Mononuclear cell (primary cell): Measurements from ENCODE around the gene FGGY. TPM values are rescaled to one million over a fixed set of nuclear protein-coding genes. Genes with fewer than 3 reads are reported as not detected.

Source experiments
- H3K27me3 ChIP-seq: 2 replicates; pipeline ENCODE4 v1.6.0; 2011; ENCODE audit warnings: low read length, control low read depth; ENCODE audit not compliant: insufficient read depth
- H3K4me1 ChIP-seq: 2 replicates; pipeline ENCODE4 v1.5.1; 2011; ENCODE audit warnings: mild to moderate bottlenecking, low read length, control low read depth; ENCODE audit not compliant: insufficient read depth
- H3K4me3 ChIP-seq: 2 replicates; pipeline ENCODE4 v1.5.1; 2011; ENCODE audit warnings: mild to moderate bottlenecking, low read length, moderate library complexity
- H3K9me3 ChIP-seq: 2 replicates; pipeline ENCODE4 v1.5.1; 2011; ENCODE audit warnings: low read depth, mild to moderate bottlenecking, control low read depth, low read length
- total RNA-seq: library from RNA; depleted of rRNA; stranded (reverse); fragments of >200 nt; gene quantifications from one replicate; pipeline ENCODE4 v1.2.3, GENCODE V29; 2012

Gene FGGY
- total RNA-seq, 1 donor: 15.2 TPM

DNA sequence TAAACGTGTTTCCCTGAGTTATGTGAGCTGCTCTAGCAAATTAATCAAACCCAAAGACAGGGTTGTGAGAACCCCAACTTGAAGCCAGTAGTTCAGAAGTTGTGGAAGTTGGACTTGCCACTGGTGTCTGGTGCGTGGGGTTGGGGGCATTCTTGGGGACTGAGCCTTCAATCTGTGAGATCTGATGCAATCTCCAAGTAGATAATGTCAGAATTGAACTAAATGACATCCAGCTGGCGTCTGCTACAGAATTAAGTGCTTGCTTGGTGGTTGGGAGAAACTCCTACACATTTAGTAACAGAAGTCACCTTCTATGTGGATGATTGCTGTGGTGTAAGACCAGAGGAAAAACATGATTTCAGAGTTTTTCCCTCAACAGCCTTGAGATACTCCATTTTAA is 207.4 kb downstream of the FGGY start:
- Histone ChIP-seq H3K9me3 (no peaks in the 10 kb centered on the region), H3K27me3 (no peaks in the 10 kb centered on the region), H3K4me1 (peaks cover 20% of the 10 kb centered on the region), H3K4me3 (no peak overlapping the region)

DNA sequence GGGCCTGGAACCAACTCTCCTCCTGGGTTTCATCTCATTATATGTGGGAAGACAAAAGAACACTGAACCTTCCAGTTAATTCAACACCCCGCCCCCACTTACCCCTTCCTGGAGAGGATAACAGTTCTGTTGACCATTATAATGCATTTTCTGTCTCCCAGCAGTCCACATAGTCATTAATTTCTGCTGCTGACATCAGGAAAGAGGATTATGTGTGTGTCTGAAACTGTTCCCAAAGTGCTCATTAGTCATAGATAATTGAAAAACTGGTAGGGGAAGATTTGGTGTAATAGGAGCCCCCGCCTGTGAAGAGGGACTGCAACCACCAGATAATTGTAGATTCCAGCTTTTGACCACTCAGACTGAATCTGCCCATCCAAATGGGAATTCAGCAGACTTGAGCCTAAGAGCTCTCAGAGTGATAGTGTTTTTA is 208.7 kb downstream of the FGGY start:
- Histone ChIP-seq H3K27me3 (no peaks in the 10 kb centered on the region), H3K9me3 (no peaks in the 10 kb centered on the region), H3K4me1 (peaks cover 20% of the 10 kb centered on the region), H3K4me3 (no peak overlapping the region)

GRCh38 chr1:59506952-59507351 is 210.1 kb downstream of the FGGY start:
- no peaks in the 10 kb centered on the region for H3K9me3 ChIP-seq
- peaks cover 15% of the 10 kb centered on the region for H3K4me1 ChIP-seq
- H3K27me3 ChIP-seq: no peaks in the 10 kb centered on the region
- H3K4me3 ChIP-seq: no peak overlapping the region

DNA sequence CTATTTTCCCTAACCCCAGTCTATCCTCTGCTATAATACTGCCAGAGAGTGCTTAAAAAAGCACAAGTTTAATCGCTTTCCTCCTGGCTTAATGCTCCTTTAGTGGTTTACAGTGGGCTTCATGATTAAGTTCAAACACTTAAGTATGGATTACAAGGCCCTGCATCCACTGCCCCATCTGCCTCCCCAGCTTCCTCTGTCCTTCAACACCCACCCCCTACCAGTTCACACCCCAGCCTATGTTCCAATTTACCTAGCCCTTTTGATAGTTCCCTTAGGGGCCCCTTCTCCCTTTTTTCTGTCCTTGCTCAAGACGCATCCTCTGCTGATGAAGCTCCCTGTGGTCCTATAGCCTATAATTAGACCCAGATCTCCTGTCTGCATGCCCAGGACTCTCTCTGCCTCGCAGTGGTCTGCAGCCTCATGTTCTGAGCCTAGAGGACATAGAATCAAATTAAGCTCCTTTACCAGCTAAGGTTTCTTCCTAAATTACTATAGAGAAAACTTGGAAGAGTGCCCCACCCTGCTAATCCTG is 212.5 kb downstream of the FGGY start:
- Histone ChIP-seq H3K4me3 (no peak overlapping the region), H3K9me3 (no peaks in the 10 kb centered on the region), H3K27me3 (no peaks in the 10 kb centered on the region), H3K4me1 (peaks cover 15% of the 10 kb centered on the region)

GRCh38 chr1:59510249-59510648 is 213.4 kb downstream of the FGGY start:
- no peaks in the 10 kb centered on the region for H3K27me3 ChIP-seq
- no peaks in the 10 kb centered on the region for H3K9me3 ChIP-seq
- H3K4me3 ChIP-seq: no peak overlapping the region
- peaks cover 15% of the 10 kb centered on the region for H3K4me1 ChIP-seq

DNA sequence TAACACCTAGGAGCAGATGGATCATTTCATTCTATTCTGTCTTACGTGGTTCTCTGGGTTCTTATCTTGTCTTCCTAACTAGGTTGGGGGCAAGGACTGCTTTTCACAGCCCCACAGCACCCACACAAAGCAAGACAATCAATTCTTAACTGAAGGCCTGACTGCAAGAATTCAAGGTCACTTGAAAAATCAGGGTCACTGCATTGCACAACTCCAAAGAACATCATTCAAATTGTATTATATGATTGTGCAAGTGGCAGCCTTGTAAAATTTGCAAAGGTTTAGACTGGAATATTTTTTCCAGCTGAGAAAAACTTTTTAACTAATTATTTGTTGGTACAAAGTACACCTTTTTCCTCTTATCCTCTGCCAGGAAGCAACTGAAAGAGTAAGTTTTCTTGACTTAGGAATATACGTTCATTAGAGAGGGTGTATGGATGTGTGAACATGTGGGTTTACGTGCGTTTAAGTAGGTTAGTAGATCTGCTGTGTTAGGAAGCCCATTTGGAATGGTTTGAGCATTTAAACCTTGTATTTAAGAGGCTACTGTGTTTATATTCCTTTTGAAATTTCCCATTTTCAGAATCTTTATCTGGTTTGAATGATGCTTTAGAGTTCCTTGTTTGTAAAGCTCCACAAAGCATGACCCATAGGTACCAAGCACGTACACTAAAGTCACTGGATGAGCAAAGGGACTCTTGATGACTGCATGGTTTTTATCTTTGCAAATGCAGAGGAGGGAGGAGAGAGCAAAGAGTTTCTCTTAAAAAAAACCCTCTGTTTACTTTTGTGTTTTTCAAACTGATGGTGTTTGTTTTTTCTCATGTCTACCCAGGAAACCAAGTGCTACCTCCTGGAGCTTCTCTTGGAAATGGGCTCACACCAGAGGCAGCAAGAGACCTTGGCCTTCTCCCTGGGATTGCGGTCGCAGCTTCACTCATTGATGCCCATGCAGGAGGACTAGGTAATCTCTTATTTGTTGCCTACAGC is 214.9 kb downstream of the FGGY start:
- H3K4me3 ChIP-seq: no peak overlapping the region

DNA sequence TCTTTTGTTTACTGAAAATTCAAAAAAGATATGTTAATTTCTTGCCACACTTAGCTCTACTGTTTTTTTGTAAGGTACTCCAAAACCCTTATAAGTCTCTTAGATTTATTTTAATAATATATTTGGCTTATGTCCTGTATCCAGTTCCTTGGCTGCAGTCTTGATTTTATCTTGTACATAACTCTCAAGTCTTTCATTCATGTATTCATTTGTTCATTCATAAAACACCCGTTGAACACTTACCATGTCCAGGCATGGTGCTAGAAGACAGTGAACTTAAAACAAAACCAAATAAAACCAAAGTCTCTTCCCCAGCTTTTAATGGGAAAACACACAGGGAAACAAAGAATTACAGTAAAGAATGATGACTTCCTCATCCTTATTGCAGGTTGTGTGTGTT is 215.8 kb downstream of the FGGY start:
- H3K27me3 ChIP-seq: no peaks in the 10 kb centered on the region
- H3K9me3 ChIP-seq: no peaks in the 10 kb centered on the region
- H3K4me1 ChIP-seq: peaks cover 4% of the 10 kb centered on the region
- no peak overlapping the region for H3K4me3 ChIP-seq

More for the DNA sequence above, 214.9 kb downstream of the FGGY start:
- Histone ChIP-seq H3K9me3 (no peaks in the 10 kb centered on the region), H3K4me1 (peaks cover 12% of the 10 kb centered on the region), H3K27me3 (no peaks in the 10 kb centered on the region)

DNA sequence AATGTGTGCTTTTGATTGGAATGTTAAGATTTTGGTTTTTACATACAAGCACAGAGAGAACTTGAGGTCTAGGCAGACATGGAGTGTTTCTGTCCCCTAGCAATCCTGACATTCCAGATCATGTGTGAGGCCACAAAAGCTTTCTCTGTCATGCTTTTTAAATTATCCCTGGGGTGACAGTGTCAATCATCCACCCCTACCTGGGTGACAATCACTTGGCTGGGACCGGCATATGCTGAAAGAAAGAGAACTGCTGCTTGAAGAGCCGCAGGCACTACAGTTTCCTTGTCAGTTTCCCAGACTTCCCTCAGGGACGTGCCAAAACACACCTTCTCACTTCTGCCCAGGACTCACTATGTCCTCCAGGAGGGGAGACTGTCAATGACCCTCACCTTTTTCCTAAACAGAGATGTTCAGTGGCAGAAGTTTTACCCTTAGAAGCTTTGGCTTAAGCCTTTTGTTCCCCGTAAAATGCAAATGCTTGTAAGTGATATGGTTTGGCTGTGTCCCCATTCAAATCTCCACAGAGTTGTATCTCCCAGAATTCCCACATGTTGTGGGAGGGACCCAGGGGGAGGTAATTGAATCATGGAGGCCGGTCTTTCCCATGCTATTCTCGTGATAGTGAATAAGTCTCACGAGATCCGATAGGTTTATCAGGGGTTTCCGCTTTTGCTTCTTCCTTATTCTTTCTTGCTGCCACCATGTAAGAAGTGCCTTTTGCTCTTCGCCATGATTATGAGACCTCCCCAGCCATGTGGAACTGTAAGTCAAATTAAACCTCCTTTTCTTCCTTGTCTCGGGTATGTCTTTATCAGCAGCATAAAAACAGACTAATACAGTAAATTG is 217.4 kb downstream of the FGGY start:
- Histone ChIP-seq H3K27me3 (no peaks in the 10 kb centered on the region), H3K4me3 (no peak overlapping the region), H3K4me1 (no peaks in the 10 kb centered on the region), H3K9me3 (no peaks in the 10 kb centered on the region)

DNA sequence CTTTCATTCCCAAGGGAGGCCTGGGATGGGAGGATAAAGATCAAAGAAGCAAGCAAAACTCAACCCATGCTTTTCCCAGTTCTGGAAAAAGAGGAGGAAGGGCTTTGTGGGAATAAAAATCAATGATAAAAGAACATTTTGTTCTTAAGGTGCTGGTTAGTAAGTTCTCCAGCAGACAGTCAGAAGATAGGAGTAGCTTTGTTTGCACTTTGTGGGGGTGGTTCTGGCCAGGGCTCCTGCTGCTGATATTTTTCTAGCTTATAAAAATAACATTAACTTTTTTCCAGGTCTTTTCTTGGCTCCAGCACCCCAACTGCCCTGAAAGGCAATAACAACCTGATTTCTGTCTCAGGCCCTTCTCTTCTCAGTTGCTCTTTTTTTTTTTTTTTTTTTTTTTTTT is 220.0 kb downstream of the FGGY start:
- Histone ChIP-seq H3K4me1 (no peaks in the 10 kb centered on the region), H3K4me3 (no peak overlapping the region), H3K9me3 (no peaks in the 10 kb centered on the region), H3K27me3 (no peaks in the 10 kb centered on the region)

DNA sequence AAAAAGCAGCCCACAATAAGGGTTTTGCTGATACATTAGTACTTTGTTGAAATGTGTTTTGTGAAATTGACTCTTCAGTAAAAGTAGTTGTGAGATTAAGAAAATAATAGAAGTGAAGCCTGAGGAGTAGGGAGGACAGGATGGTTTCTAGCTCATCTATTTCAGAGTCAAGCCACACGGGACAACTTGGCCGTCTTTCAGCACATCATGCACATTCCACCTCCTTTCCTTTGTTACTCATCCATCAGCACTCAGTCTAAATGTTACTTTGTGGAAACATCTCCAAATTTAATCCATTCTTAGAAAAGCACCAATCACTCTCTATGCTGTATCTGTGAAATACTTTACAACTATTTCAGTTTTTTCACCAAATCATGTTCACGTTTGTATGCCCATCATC is 223.3 kb downstream of the FGGY start:
- no peaks in the 10 kb centered on the region for H3K27me3 ChIP-seq
- H3K4me1 ChIP-seq: no peaks in the 10 kb centered on the region
- no peaks in the 10 kb centered on the region for H3K9me3 ChIP-seq
- no peak overlapping the region for H3K4me3 ChIP-seq

DNA sequence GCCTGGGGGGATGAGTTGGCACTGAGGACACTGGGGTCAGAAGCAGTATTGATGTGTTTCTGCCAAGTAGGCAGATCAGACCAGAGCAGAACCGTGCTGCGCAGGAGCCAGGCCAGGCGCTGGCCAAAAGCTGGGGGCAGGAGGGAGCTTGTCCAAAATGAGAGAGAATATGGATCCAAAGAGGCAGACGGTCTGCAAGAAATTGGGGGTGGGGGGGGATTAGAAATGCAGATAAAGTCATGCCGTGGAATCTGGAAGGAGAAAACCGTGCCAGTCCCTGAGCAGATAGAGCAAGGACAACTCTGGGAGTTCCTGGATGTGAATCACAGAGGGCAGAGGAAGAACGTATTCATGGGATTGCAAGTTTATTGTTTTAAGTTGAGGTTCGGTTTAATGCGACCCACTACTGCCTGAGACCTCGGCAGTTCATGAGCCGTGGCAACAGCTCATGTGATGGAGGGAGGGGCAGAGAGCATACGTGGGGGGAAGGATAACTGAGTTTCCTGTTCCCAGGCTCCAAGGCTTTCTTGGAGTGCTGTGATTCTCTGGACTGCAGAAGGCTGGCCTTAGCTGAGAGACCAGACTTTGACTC is 224.0 kb downstream of the FGGY start:
- H3K27me3 ChIP-seq: no peaks in the 10 kb centered on the region
- H3K4me1 ChIP-seq: no peaks in the 10 kb centered on the region
- no peak overlapping the region for H3K4me3 ChIP-seq
- no peaks in the 10 kb centered on the region for H3K9me3 ChIP-seq

- H3K9me3 ChIP-seq: no peaks in the 10 kb centered on the region
- no peaks in the 10 kb centered on the region for H3K27me3 ChIP-seq
- H3K4me1 ChIP-seq: no peaks in the 10 kb centered on the region
- H3K4me3 ChIP-seq: no peak overlapping the region
These were observed 224.6 kb downstream of the FGGY start for GRCh38 chr1:59521456-59521855.

- Histone ChIP-seq H3K27me3 (no peaks in the 10 kb centered on the region), H3K9me3 (no peaks in the 10 kb centered on the region), H3K4me3 (no peak overlapping the region), H3K4me1 (no peaks in the 10 kb centered on the region)
These were observed 226.1 kb downstream of the FGGY start for GRCh38 chr1:59522925-59523505.

- Histone ChIP-seq H3K4me3 (no peak overlapping the region), H3K9me3 (no peaks in the 10 kb centered on the region), H3K4me1 (no peaks in the 10 kb centered on the region)
These were observed 227.0 kb downstream of the FGGY start for GRCh38 chr1:59523745-59524450.

More at GRCh38 chr1:59523745-59524450, 227.0 kb downstream of the FGGY start:
- H3K27me3 ChIP-seq: no peaks in the 10 kb centered on the region
